ENCODE results near the gene DARS1.
A peak's percentile ranks its signal among the peaks of the same experiment; 100 is the strongest.

DARS1 gene

GRCh38 chr2:136021976-136022375, 36.5 kb upstream of the DARS1 start:
- Mint-ChIP-seq H3K36me3 (ENCODE audit: low read depth) (no peaks in the 10 kb centered on the region), H3K27me3 (ENCODE audit: low read depth) (no peaks in the 10 kb centered on the region), H3K9me3 (no peaks in the 10 kb centered on the region), H3K27ac (no peak overlapping the region), H3K4me1 (ENCODE audit: low read depth) (peaks cover 13% of the 10 kb centered on the region), H3K4me3 (no peak overlapping the region)

DNA sequence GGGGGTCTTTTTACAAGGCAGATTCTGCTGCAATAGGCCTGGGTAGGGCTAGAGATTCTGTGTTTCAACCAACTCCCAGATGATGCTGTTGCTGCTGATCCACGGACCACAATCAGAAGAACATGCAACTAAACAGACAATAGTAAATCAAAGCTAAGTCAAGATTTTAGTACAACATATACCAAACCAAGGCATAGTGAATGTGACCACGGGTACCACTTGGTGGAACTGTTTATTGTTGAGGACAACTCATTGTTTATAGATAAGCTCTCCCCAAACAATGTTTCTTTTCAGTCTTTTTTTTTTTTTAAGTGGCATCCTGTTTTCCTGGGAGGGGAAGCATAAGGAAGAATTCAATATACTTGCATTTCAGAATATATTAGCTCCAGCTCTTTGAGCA, 36.0 kb upstream of the DARS1 start:
- no peak overlapping the region for H3K27ac Mint-ChIP-seq

GRCh38 chr2:136020831-136021230, 35.4 kb upstream of the DARS1 start:
- no peak overlapping the region for H3K4me3 Mint-ChIP-seq
- peaks cover 16% of the 10 kb centered on the region for H3K4me1 Mint-ChIP-seq (ENCODE audit: low read depth)
- no peaks in the 10 kb centered on the region for H3K36me3 Mint-ChIP-seq (ENCODE audit: low read depth)
- no peak overlapping the region for H3K27ac Mint-ChIP-seq
- H3K27me3 Mint-ChIP-seq (ENCODE audit: low read depth), result no peaks in the 10 kb centered on the region
- peaks cover 1% of the 10 kb centered on the region for H3K9me3 Mint-ChIP-seq

More for the DNA sequence above, 36.0 kb upstream of the DARS1 start:
- no peaks in the 10 kb centered on the region for H3K27me3 Mint-ChIP-seq (ENCODE audit: low read depth)
- H3K9me3 Mint-ChIP-seq, result no peaks in the 10 kb centered on the region
- peaks cover 13% of the 10 kb centered on the region for H3K4me1 Mint-ChIP-seq (ENCODE audit: low read depth)
- H3K4me3 Mint-ChIP-seq, result no peak overlapping the region
- H3K36me3 Mint-ChIP-seq (ENCODE audit: low read depth), result no peaks in the 10 kb centered on the region

GRCh38 chr2:136019825-136020224, 34.4 kb upstream of the DARS1 start:
- H3K27ac Mint-ChIP-seq, result no peak overlapping the region
- H3K9me3 Mint-ChIP-seq, result peaks cover 8% of the 10 kb centered on the region
- H3K36me3 Mint-ChIP-seq (ENCODE audit: low read depth), result peaks cover 5% of the 10 kb centered on the region
- H3K4me1 Mint-ChIP-seq (ENCODE audit: low read depth), result peaks cover 16% of the 10 kb centered on the region
- H3K27me3 Mint-ChIP-seq (ENCODE audit: low read depth), result no peaks in the 10 kb centered on the region
- H3K4me3 Mint-ChIP-seq, result no peak overlapping the region

GRCh38 chr2:136019306-136019705, 33.9 kb upstream of the DARS1 start:
- H3K36me3 Mint-ChIP-seq (ENCODE audit: low read depth), result peaks cover 5% of the 10 kb centered on the region
- H3K4me1 Mint-ChIP-seq (ENCODE audit: low read depth), result peaks cover 13% of the 10 kb centered on the region
- H3K27ac Mint-ChIP-seq, result no peak overlapping the region
- H3K27me3 Mint-ChIP-seq (ENCODE audit: low read depth), result no peaks in the 10 kb centered on the region
- H3K9me3 Mint-ChIP-seq, result peaks cover 8% of the 10 kb centered on the region
- no peak overlapping the region for H3K4me3 Mint-ChIP-seq

DNA sequence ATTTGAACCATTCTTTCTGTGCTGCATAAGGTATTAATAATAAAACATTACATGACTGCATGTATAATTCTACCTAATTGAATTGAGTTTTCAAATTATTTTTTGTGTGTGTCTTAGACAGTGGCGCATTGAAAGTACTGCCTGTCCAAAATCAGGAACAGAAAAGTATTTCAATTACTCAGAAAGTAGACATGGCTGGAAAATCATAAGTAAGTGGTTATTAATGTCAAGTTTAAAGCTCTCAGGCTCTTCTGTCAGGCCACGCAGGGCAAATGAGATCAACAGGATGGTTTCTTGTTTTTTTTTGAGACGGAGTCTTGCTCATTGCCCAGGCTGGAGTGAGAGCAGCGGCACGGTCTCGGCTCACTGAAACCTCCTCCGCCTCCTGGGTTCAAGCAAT, 32.4 kb upstream of the DARS1 start:
- no peak overlapping the region for H3K27ac Mint-ChIP-seq
- H3K4me1 Mint-ChIP-seq (ENCODE audit: low read depth), result peaks cover 16% of the 10 kb centered on the region
- H3K9me3 Mint-ChIP-seq, result peaks cover 8% of the 10 kb centered on the region
- H3K4me3 Mint-ChIP-seq, result no peak overlapping the region
- H3K27me3 Mint-ChIP-seq (ENCODE audit: low read depth), result no peaks in the 10 kb centered on the region
- H3K36me3 Mint-ChIP-seq (ENCODE audit: low read depth), result peaks cover 7% of the 10 kb centered on the region

DNA sequence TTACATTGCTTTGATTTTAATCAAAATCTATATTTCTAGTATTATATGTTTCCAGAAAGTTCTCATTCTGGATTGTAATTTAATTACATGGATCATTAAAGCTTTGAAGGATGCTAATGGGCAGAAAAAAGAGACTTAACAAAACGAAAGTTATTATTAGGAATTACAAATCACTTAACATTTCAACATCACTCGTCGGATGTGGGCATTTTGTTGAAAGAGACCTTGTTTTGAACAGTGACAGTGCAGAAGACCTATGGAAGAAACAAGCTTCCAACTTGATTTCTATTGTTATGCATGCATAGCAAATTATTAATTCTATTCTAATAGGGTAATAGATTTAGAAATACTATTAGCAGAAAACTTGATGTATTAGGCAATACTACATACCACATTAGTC, 31.4 kb upstream of the DARS1 start:
- no peak overlapping the region for H3K27ac Mint-ChIP-seq
- H3K9me3 Mint-ChIP-seq, result peaks cover 8% of the 10 kb centered on the region
- peaks cover 7% of the 10 kb centered on the region for H3K36me3 Mint-ChIP-seq (ENCODE audit: low read depth)
- no peak overlapping the region for H3K4me3 Mint-ChIP-seq
- H3K4me1 Mint-ChIP-seq (ENCODE audit: low read depth), result peaks cover 13% of the 10 kb centered on the region
- H3K27me3 Mint-ChIP-seq (ENCODE audit: low read depth), result no peaks in the 10 kb centered on the region

GRCh38 chr2:136016427-136016826, 31.0 kb upstream of the DARS1 start:
- Mint-ChIP-seq H3K27ac (no peak overlapping the region), H3K36me3 (ENCODE audit: low read depth) (peaks cover 7% of the 10 kb centered on the region), H3K9me3 (peaks cover 8% of the 10 kb centered on the region), H3K27me3 (ENCODE audit: low read depth) (no peaks in the 10 kb centered on the region), H3K4me3 (no peak overlapping the region), H3K4me1 (ENCODE audit: low read depth) (peaks cover 12% of the 10 kb centered on the region)

DNA sequence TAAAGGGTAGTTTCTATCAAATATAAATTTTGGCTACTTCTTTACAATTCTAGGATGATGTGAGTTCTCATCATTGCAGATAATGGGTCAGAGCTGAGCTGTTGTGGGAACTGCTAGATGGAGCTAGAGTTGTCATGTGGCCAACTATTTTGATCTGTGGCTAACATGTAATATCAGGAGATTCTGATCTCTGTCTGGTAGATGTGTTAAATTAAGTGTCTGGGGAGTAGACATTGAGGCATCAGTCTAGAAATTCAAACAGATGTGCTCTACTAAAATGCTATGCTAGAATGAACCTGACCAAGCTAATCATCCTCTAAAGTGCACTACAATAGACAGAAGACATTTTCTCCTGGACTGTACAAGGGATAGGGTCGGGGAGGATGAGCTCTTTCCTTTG, 30.3 kb upstream of the DARS1 start:
- no peak overlapping the region for H3K27ac Mint-ChIP-seq
- H3K4me1 Mint-ChIP-seq (ENCODE audit: low read depth), result peaks cover 12% of the 10 kb centered on the region
- H3K4me3 Mint-ChIP-seq, result no peak overlapping the region
- peaks cover 8% of the 10 kb centered on the region for H3K9me3 Mint-ChIP-seq
- H3K36me3 Mint-ChIP-seq (ENCODE audit: low read depth), result peaks cover 7% of the 10 kb centered on the region
- no peaks in the 10 kb centered on the region for H3K27me3 Mint-ChIP-seq (ENCODE audit: low read depth)

DNA sequence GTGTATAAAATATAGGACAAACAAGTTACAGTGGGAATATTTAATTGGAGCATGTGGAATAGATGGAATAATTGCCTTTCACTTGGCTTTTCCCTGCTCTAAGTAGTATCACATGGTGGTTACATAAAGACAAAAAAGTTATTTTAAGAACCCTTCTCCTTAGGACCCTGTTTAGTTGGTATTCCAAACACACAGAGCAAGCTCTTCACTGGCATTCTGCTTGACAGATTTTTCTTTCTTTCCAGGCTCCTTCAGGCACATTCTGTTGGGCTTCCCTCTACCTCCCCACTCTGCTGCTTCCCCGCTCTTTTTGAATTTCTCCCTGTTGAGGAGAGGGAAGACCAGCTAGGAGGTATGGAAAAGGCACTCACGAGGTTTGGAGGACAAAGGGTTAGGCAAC, 29.0 kb upstream of the DARS1 start:
- Mint-ChIP-seq H3K9me3 (peaks cover 8% of the 10 kb centered on the region), H3K36me3 (ENCODE audit: low read depth) (peaks cover 10% of the 10 kb centered on the region), H3K27me3 (ENCODE audit: low read depth) (no peaks in the 10 kb centered on the region), H3K27ac (no peak overlapping the region), H3K4me1 (ENCODE audit: low read depth) (peaks cover 12% of the 10 kb centered on the region), H3K4me3 (no peak overlapping the region)

GRCh38 chr2:136013955-136014354, 28.5 kb upstream of the DARS1 start:
- Mint-ChIP-seq H3K4me3 (no peak overlapping the region), H3K27ac (no peak overlapping the region), H3K36me3 (ENCODE audit: low read depth) (peaks cover 10% of the 10 kb centered on the region), H3K9me3 (peaks cover 8% of the 10 kb centered on the region), H3K4me1 (ENCODE audit: low read depth) (peaks cover 12% of the 10 kb centered on the region), H3K27me3 (ENCODE audit: low read depth) (no peaks in the 10 kb centered on the region)

GRCh38 chr2:136013136-136013685, 27.8 kb upstream of the DARS1 start:
- Mint-ChIP-seq H3K4me1 (ENCODE audit: low read depth) (peaks cover 17% of the 10 kb centered on the region), H3K27ac (no peak overlapping the region), H3K36me3 (ENCODE audit: low read depth) (peaks cover 11% of the 10 kb centered on the region), H3K27me3 (ENCODE audit: low read depth) (no peaks in the 10 kb centered on the region), H3K9me3 (peaks cover 8% of the 10 kb centered on the region), H3K4me3 (no peak overlapping the region)

DNA sequence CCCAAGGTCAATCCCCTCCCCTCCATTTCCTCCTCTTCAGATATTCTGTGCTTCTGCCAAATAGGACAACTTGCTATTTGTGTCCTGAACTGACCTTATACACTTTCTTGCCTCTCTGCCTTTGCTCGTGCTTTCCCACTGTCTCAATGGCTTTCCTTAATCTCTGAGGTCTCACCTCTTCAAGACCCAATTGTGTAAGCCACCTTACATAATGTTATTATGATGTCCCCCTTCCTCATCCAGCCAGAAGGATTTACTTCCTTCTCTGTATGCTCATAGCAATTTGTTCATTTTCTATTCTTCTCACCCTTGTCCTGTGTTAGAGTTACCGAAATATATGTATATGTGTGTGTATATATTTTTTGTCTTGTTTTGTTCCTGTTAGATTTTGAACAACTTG, 26.9 kb upstream of the DARS1 start:
- H3K9me3 Mint-ChIP-seq, result peaks cover 8% of the 10 kb centered on the region
- no peak overlapping the region for H3K4me3 Mint-ChIP-seq
- peaks cover 23% of the 10 kb centered on the region for H3K4me1 Mint-ChIP-seq (ENCODE audit: low read depth)
- peaks cover 13% of the 10 kb centered on the region for H3K36me3 Mint-ChIP-seq (ENCODE audit: low read depth)
- H3K27me3 Mint-ChIP-seq (ENCODE audit: low read depth), result no peaks in the 10 kb centered on the region
- no peak overlapping the region for H3K27ac Mint-ChIP-seq

GRCh38 chr2:136010126-136010525, 24.7 kb upstream of the DARS1 start:
- Mint-ChIP-seq H3K27me3 (ENCODE audit: low read depth) (no peaks in the 10 kb centered on the region), H3K4me1 (ENCODE audit: low read depth) (peaks cover 30% of the 10 kb centered on the region), H3K4me3 (no peak overlapping the region), H3K36me3 (ENCODE audit: low read depth) (peaks cover 16% of the 10 kb centered on the region), H3K27ac (no peak overlapping the region), H3K9me3 (no peaks in the 10 kb centered on the region)

- Mint-ChIP-seq H3K27ac (peak overlapping the region; percentile 88), H3K9me3 (peaks cover 10% of the 10 kb centered on the region), H3K4me3 (peak overlapping the region; percentile 2), H3K4me1 (ENCODE audit: low read depth) (peaks cover 38% of the 10 kb centered on the region), H3K27me3 (ENCODE audit: low read depth) (no peaks in the 10 kb centered on the region), H3K36me3 (ENCODE audit: low read depth) (peaks cover 25% of the 10 kb centered on the region)
These were observed 22.9 kb upstream of the DARS1 start for GRCh38 chr2:136008205-136008865.

Measured in T-helper 1 cell treated with Interleukin-12 subunit alpha and Interleukin-12 subunit beta and Interleukin-4 antibody, amounts not matched to agents 30 μg/mL and 1 μg/mL, for 36 hours (primary cell).